IPS DF 19.7 (cell line): ENCODE data around the gene NINJ1.
"Not testable (repeated sequence)": the region's sequence is repeated elsewhere in the genome, so short reads cannot be mapped to it uniquely, and the experiment has no call there.

Experiments
- DNase-seq: peaks from one replicate; pipeline ENCODE4 v3.0.0-alpha.2; 2013; ENCODE audit warnings: low read depth, low spot score

NINJ1 gene

GRCh38 chr9:93119703-93119952 lies 14.4 kb downstream of the NINJ1 start:
- no peak for DNase-seq

GRCh38 chr9:93118863-93119702 lies 15.0 kb downstream of the NINJ1 start:
- DNase-seq = no peak

- no peak for DNase-seq
Observed at GRCh38 chr9:93117924-93118862, 15.9 kb downstream of the NINJ1 start.

GRCh38 chr9:93117521-93117920 lies 16.5 kb downstream of the NINJ1 start:
- not testable (repeated sequence) for DNase-seq

GRCh38 chr9:93116072-93116961 lies 17.7 kb downstream of the NINJ1 start:
- no peak for DNase-seq

- no peak for DNase-seq
Observed at GRCh38 chr9:93115486-93116071, 18.5 kb downstream of the NINJ1 start.

GRCh38 chr9:93114984-93115335 lies 19.1 kb downstream of the NINJ1 start:
- no peak for DNase-seq

- no peak for DNase-seq
Observed at GRCh38 chr9:93114169-93114983, 19.7 kb downstream of the NINJ1 start.

GRCh38 chr9:93112864-93113389 lies 21.1 kb downstream of the NINJ1 start:
- DNase-seq = no peak

GRCh38 chr9:93112116-93112863 lies 21.8 kb downstream of the NINJ1 start:
- DNase-seq = no peak

- DNase-seq = no peak
Observed at GRCh38 chr9:93111371-93112115, 22.5 kb downstream of the NINJ1 start.

- DNase-seq = no peak
Observed at GRCh38 chr9:93111001-93111370, 23.1 kb downstream of the NINJ1 start.

- DNase-seq = no peak
Observed at GRCh38 chr9:93110311-93110855, 23.7 kb downstream of the NINJ1 start.

GRCh38 chr9:93108291-93109041 lies 25.6 kb downstream of the NINJ1 start:
- DNase-seq = no peak

- no peak for DNase-seq
Observed at GRCh38 chr9:93107825-93108161, 26.3 kb downstream of the NINJ1 start.

- no peak for DNase-seq
Observed at GRCh38 chr9:93107151-93107824, 26.8 kb downstream of the NINJ1 start.

GRCh38 chr9:93105620-93106019 lies 28.4 kb downstream of the NINJ1 start:
- no peak for DNase-seq

GRCh38 chr9:93101086-93101485 lies 33.0 kb downstream of the NINJ1 start:
- DNase-seq = not testable (repeated sequence)
